Activated naive CD8-positive, alpha-beta T cell treated with anti-CD3 and anti-CD28 coated beads, Interleukin-2, amount 10 ng/mL, durations not matched to agents 7 days and 5 days (primary cell): ENCODE results near the gene GAS7. TPM values are rescaled to one million over a fixed set of nuclear protein-coding genes. Genes with fewer than 3 reads are reported as not detected.

Experiments used
- ATAC-seq: fragments of 150-1000 bp; cut with Tn5 transposase; one replicate; pipeline ENCODE4 v1.10.0; 2021; ENCODE audit warnings: low read depth, moderate library complexity
- POLR2A ChIA-PET: fragments of 350-600 bp; sonication (Branson Sonifier 250); formaldehyde crosslinking; loops from one replicate; lab custom pipeline; 2021; ENCODE audit warnings: antibody characterized with exemption; lab: Charles Lee
- DNase-seq: peaks from one replicate; pipeline ENCODE4 v3.0.0; 2021
- H3K27ac Mint-ChIP-seq: one replicate; pipeline ENCODE4 v1.8.0; 2022; ENCODE audit warnings: mild to moderate bottlenecking, mixed read lengths
- H3K27me3 Mint-ChIP-seq: one replicate; pipeline ENCODE4 v1.8.0; 2022; ENCODE audit warnings: mild to moderate bottlenecking, moderate library complexity, mixed read lengths
- H3K36me3 Mint-ChIP-seq: one replicate; pipeline ENCODE4 v1.8.0; 2021; ENCODE audit warnings: mild to moderate bottlenecking, mixed read lengths
- H3K4me1 Mint-ChIP-seq: one replicate; pipeline ENCODE4 v1.8.0; 2021; ENCODE audit warnings: mixed read lengths
- H3K4me3 Mint-ChIP-seq: one replicate; pipeline ENCODE4 v1.8.0; 2022; ENCODE audit warnings: mild to moderate bottlenecking, moderate library complexity, mixed read lengths
- H3K9me3 Mint-ChIP-seq: one replicate; pipeline ENCODE4 v1.8.0; 2021; ENCODE audit warnings: mixed read lengths
- total RNA-seq, 2 experiments: library from RNA; stranded (reverse); gene quantifications; one replicate each; pipeline ENCODE4 v1.2.3, GENCODE V29; 2021

The GAS7 gene
- total RNA-seq, 2 experiments from 2014 or later: 2.7 to 2.8 TPM

- no peak for ATAC-seq
- no peak for DNase-seq
- Mint-ChIP-seq H3K27me3 (peaks cover 11% of the 10 kb centered on the region), H3K27ac (no peak overlapping the region), H3K4me3 (no peak overlapping the region), H3K36me3 (no peaks in the 10 kb centered on the region), H3K4me1 (peaks cover 53% of the 10 kb centered on the region), H3K9me3 (no peaks in the 10 kb centered on the region)
- POLR2A ChIA-PET: no interaction called here
Observed at GRCh38 chr17:10116753-10117420, 81.5 kb downstream of the GAS7 start.

GRCh38 chr17:10116267-10116666 is 82.1 kb downstream of the GAS7 start:
- Mint-ChIP-seq H3K36me3 (no peaks in the 10 kb centered on the region), H3K4me1 (peaks cover 48% of the 10 kb centered on the region), H3K9me3 (no peaks in the 10 kb centered on the region), H3K27me3 (peaks cover 8% of the 10 kb centered on the region), H3K4me3 (no peak overlapping the region), H3K27ac (no peak overlapping the region)
- POLR2A ChIA-PET: no interaction called here
- DNase-seq: no peak
- ATAC-seq: no peak

GRCh38 chr17:10115536-10115932 is 82.9 kb downstream of the GAS7 start:
- H3K27ac Mint-ChIP-seq: peak overlapping the region; percentile 39
- DNase-seq (no peak), ATAC-seq (no peak)
- H3K36me3 Mint-ChIP-seq: no peaks in the 10 kb centered on the region
- peaks cover 8% of the 10 kb centered on the region for H3K27me3 Mint-ChIP-seq
- peak overlapping the region; percentile 71 for H3K4me3 Mint-ChIP-seq
- POLR2A ChIA-PET: no interaction called here
- H3K9me3 Mint-ChIP-seq: no peaks in the 10 kb centered on the region
- peaks cover 45% of the 10 kb centered on the region for H3K4me1 Mint-ChIP-seq

GRCh38 chr17:10114931-10115535 is 83.4 kb downstream of the GAS7 start:
- H3K36me3 Mint-ChIP-seq: no peaks in the 10 kb centered on the region
- peak overlapping the region; percentile 71 for H3K4me3 Mint-ChIP-seq
- peaks cover 8% of the 10 kb centered on the region for H3K27me3 Mint-ChIP-seq
- POLR2A ChIA-PET: no interaction called here
- peak overlapping the region; percentile 67 for H3K27ac Mint-ChIP-seq
- peaks cover 40% of the 10 kb centered on the region for H3K4me1 Mint-ChIP-seq
- ATAC-seq (peak; percentile 80), DNase-seq (peak; percentile 52)
- H3K9me3 Mint-ChIP-seq: no peaks in the 10 kb centered on the region

DNA sequence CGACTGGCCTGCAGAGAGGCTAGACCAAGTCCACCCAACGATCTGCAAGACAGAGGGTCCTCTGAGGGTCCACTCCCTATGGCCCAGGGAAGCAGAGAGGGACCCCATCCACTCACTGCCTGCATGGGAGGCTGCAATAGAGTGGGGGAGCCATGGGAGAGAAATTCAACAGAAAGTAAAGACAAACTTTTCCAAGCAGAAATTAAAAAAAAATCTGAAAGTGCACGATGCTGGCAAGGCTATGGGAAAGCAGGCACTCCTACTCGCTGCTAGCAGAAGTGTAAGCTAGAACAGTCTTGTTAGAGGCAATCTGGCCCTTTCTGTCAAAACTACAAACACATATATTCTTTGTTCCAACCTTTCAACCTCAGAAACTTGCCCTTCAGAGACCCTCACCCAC is 85.4 kb downstream of the GAS7 start:
- ATAC-seq: no peak
- H3K4me1 Mint-ChIP-seq: peaks cover 29% of the 10 kb centered on the region
- no peaks in the 10 kb centered on the region for H3K9me3 Mint-ChIP-seq
- DNase-seq: no peak
- peaks cover 8% of the 10 kb centered on the region for H3K27me3 Mint-ChIP-seq
- H3K27ac Mint-ChIP-seq: no peak overlapping the region
- no peaks in the 10 kb centered on the region for H3K36me3 Mint-ChIP-seq
- no peak overlapping the region for H3K4me3 Mint-ChIP-seq
- POLR2A ChIA-PET: no interaction called here

GRCh38 chr17:10111907-10112452 is 86.4 kb downstream of the GAS7 start:
- Mint-ChIP-seq H3K27ac (no peak overlapping the region), H3K4me3 (no peak overlapping the region), H3K9me3 (no peaks in the 10 kb centered on the region), H3K4me1 (peaks cover 25% of the 10 kb centered on the region), H3K36me3 (no peaks in the 10 kb centered on the region), H3K27me3 (peaks cover 6% of the 10 kb centered on the region)
- POLR2A ChIA-PET: no interaction called here
- ATAC-seq (no peak), DNase-seq (no peak)

DNA sequence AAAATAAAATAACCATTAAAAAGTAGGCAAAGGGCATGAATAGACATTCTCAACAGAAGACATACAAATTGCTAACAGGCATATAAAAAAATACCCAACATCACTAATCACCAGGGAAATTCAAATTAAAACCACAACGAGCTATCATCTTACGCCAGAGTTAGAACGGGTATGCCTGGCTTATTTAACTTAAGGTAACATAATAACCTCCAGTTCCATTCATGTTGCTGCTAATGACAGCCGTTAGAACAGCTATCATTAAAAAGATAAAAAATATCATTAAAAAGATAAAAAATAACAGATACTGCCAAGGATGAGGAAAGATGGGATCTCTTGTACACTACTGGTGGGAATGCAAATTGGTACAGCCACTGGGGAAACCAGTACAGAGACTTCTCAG is 89.3 kb downstream of the GAS7 start:
- peaks cover 3% of the 10 kb centered on the region for H3K4me1 Mint-ChIP-seq
- H3K27me3 Mint-ChIP-seq: peaks cover 13% of the 10 kb centered on the region
- ATAC-seq (no peak), DNase-seq (no peak)
- H3K4me3 Mint-ChIP-seq: no peak overlapping the region
- POLR2A ChIA-PET: no interaction called here
- H3K36me3 Mint-ChIP-seq: no peaks in the 10 kb centered on the region
- no peaks in the 10 kb centered on the region for H3K9me3 Mint-ChIP-seq
- no peak overlapping the region for H3K27ac Mint-ChIP-seq

DNA sequence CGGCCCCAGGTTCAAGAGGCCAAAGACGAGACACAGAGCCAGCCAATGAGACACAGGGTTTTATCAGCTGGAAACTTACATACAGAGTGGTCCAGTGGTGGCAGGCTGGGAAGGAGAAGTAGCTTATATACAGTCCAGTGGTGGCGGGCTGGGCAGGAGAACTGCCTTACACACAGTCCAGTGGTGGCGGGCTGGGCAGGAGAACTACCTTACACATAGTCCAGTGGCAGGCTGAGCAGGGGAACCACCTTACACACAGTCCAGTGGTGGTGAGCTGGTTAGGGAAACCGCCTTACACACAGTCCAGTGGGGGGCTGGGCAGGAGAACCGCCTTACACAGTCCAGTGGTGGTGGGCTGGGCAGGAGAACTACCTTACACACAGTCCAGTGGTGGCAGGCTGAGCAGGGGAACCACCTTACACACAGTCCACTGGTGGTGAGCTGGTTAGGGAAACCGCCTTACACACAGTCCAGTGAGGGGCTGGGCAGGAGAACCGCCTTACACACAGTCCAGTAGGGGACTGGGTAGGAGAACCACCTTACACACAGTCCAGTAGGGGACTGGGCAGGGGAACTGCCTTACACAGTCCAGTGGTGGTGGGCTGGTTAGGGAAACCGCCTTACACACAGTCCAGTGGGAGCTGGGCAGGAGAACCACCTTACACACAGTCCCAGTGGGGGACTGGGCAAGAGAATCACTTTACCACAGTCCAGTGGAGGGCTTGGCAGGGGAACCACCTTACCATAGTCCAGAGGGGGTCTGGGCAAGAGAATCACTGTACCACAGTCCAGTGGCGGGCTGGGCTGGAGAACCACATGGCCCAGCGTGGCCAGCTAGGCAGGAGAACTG is 90.9 kb downstream of the GAS7 start:
- H3K4me1 Mint-ChIP-seq: peaks cover 2% of the 10 kb centered on the region
- H3K4me3 Mint-ChIP-seq: no peak overlapping the region
- no peaks in the 10 kb centered on the region for H3K36me3 Mint-ChIP-seq
- H3K9me3 Mint-ChIP-seq: no peaks in the 10 kb centered on the region
- POLR2A ChIA-PET: no interaction called here
- ATAC-seq: no peak
- no peak overlapping the region for H3K27ac Mint-ChIP-seq
- peaks cover 9% of the 10 kb centered on the region for H3K27me3 Mint-ChIP-seq
- DNase-seq: no peak

DNA sequence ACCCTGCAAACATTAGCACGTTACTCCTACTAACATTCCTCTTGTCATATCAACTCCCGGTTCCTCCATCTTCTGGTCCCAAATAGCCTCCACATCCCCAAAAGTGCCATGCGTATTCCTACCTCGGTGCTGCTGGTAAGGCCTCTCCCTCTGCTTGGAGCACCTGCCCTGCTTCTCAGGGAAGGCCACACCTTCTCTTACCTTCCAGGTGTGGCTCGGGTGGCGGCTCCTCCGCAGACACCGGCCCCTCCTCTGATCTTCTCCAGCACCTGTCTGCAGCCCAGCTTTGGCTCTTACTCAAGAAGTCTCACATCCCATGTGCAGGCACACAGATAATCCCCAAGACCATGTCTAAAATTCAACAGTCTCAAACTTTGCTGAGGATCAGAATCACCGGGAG is 92.3 kb downstream of the GAS7 start:
- DNase-seq: no peak
- ATAC-seq: no peak
- POLR2A ChIA-PET: no interaction called here
- Mint-ChIP-seq H3K9me3 (no peaks in the 10 kb centered on the region), H3K27me3 (peaks cover 9% of the 10 kb centered on the region), H3K27ac (no peak overlapping the region), H3K4me3 (no peak overlapping the region), H3K36me3 (no peaks in the 10 kb centered on the region), H3K4me1 (peaks cover 2% of the 10 kb centered on the region)

DNA sequence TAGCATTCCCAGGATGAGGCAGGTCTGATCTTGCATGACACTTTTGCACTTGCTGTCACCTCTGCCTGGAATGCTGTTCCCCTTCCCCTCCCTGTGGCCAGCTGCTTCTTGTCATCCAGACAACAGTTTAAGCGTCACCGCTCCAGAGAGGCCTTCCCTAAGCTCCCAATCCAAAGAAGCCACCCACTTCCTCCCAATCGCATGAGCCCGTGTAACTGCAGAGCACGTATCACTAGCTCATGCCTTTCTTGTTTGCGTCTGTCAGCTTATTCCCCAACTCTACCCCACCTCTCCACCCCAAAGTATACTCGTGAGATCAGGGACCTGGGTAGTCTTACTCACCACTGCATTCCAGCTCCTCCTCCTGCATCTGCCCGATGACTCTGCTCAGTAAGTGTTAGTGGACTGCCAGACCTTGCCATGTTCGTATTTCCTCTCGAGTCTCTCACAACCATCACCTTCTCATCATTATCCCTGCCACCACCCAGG is 92.8 kb downstream of the GAS7 start:
- no peak overlapping the region for H3K4me3 Mint-ChIP-seq
- H3K27me3 Mint-ChIP-seq: peaks cover 9% of the 10 kb centered on the region
- POLR2A ChIA-PET: no interaction called here
- no peaks in the 10 kb centered on the region for H3K36me3 Mint-ChIP-seq
- H3K9me3 Mint-ChIP-seq: no peaks in the 10 kb centered on the region
- no peak overlapping the region for H3K27ac Mint-ChIP-seq
- ATAC-seq (no peak), DNase-seq (no peak)
- H3K4me1 Mint-ChIP-seq: peaks cover 2% of the 10 kb centered on the region

GRCh38 chr17:10103712-10104111 is 94.7 kb downstream of the GAS7 start:
- Mint-ChIP-seq H3K9me3 (no peaks in the 10 kb centered on the region), H3K4me1 (peaks cover 2% of the 10 kb centered on the region), H3K36me3 (no peaks in the 10 kb centered on the region), H3K27me3 (peaks cover 9% of the 10 kb centered on the region), H3K27ac (no peak overlapping the region), H3K4me3 (no peak overlapping the region)
- POLR2A ChIA-PET: no interaction called here
- ATAC-seq (no peak), DNase-seq (no peak)

- no peak for DNase-seq
- no peak for ATAC-seq
- POLR2A ChIA-PET: no interaction called here
- Mint-ChIP-seq H3K27me3 (peaks cover 9% of the 10 kb centered on the region), H3K4me3 (no peak overlapping the region), H3K27ac (no peak overlapping the region), H3K36me3 (no peaks in the 10 kb centered on the region), H3K9me3 (no peaks in the 10 kb centered on the region), H3K4me1 (peaks cover 2% of the 10 kb centered on the region)
Observed at GRCh38 chr17:10102817-10103216, 95.6 kb downstream of the GAS7 start.

GRCh38 chr17:10099051-10099571 is 99.3 kb downstream of the GAS7 start:
- Mint-ChIP-seq H3K4me3 (no peak overlapping the region), H3K9me3 (no peaks in the 10 kb centered on the region), H3K27ac (no peak overlapping the region), H3K36me3 (no peaks in the 10 kb centered on the region), H3K27me3 (no peaks in the 10 kb centered on the region), H3K4me1 (peaks cover 2% of the 10 kb centered on the region)
- ATAC-seq: no peak
- DNase-seq: no peak
- POLR2A ChIA-PET: no interaction called here
